Caki2 (cell line): ENCODE data around the gene TBPL1. TPM values are rescaled to one million over a fixed set of nuclear protein-coding genes. Genes with fewer than 3 reads are reported as not detected.

ENCODE experiments used
- DNase-seq: peaks from one replicate; pipeline ENCODE4 v3.0.0-alpha.2; 2015; ENCODE audit warnings: low read depth
- in situ Hi-C: cut with HindIII; loops from 2 replicates; pipeline ENCODE4 v1.10.0; 2016; ENCODE audit warnings: low sequenced_read_pairs, low pct_unique_long_range_greater_than_20kb, mixed read lengths
- total RNA-seq: library from RNA; depleted of rRNA; stranded (reverse); fragments of >200 nt; shearing (Covaris generic); gene quantifications from 2 replicates; pipeline ENCODE4 v1.2.3, GENCODE V29; 2014; ENCODE audit warnings: low replicate concordance

The TBPL1 gene
- total RNA-seq, 1 experiment from 2014 or later: 48.8 TPM

DNA sequence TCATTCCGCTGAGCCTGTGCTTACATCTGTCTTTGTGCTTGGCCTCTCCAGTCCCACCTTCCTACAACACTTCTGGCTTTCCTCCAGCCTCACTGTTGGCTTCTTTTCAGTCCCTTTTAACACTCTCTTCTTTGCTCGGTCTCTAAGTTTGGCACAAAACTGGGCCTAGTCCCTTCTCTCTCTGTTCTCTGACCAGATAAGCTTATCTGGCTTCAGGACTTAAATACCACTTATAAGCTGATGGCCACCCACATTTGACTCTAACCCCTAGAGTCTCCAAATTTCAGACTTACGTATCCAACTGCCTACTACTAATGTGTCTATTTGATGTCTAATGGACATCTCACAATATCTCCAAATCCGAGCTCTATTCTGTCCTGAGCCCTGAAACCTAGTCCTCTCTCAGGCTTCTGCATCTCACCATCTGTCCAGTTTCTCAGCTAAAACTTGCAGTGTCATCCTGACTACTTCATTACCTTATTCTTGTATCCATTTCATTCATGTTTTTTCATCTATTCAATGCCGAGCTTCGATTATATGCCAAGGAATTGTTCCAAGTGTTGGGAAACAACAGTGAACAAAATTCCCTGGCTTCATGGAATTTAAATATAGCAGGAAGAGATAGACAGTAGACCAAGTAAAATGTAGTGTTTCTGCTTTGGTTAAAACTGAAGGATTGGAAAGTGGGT is 40.1 kb downstream of the TBPL1 start:
- in situ Hi-C loops: no loop called here
- DNase-seq: peak; percentile 26

DNA sequence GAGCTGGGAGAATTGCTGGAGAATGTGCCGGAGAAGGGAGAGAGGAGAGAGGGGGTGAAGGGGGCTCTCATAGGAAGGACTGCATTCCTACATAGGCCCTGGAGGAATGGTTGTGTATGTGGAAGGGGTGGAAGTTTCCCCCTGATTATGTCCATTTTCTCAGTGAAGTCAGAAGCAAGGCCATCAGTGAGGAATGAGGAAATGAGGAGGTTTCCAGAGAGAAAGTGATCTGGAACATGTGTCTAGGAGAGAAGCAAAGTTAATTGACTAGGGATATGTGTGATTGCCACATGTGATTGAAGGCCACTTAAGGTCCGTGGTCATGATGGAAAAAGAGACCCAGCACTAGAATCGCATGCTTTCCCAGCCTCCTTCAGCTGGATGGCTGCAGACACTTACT is 42.3 kb downstream of the TBPL1 start:
- in situ Hi-C loops: no loop called here
- peak; percentile 41 for DNase-seq

DNA sequence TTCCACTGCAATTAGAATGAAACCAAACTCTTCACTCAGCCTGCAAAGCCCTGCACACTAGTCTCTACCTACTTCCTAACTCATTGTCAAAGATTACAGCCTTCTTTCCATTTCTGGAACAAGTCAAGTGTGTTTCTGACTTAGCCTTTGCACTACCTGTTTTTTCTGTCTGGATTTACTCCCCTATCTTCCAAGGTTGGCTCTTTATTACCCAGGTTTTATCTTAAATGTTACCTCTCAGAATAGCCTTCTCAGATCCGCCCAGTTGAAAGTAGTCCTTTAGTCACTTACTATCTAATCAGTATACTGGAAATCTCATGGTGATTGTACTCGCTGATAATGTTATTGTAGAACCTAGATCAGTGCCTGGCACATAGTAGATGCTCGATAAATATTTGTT is 42.7 kb downstream of the TBPL1 start:
- DNase-seq: no peak
- in situ Hi-C loops: no loop called here

DNA sequence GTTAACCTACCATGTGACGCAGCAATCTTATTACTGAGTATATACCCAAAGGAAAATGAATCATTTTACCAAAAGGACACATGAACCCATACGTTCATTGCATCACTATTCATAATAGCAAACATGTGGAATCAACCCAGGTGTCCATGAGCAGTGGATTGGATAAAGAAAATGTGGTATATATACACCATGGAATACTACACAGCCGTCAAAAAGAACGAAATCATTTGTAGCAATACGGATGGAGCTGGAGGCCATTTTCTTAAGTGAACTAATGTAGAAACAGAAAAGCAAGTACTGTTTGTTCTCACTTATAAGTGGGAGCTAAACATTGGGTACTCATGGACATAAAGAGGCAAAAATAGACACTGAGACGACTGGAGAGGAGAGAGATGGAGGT is 44.2 kb downstream of the TBPL1 start:
- in situ Hi-C loops: no loop called here
- DNase-seq: no peak

DNA sequence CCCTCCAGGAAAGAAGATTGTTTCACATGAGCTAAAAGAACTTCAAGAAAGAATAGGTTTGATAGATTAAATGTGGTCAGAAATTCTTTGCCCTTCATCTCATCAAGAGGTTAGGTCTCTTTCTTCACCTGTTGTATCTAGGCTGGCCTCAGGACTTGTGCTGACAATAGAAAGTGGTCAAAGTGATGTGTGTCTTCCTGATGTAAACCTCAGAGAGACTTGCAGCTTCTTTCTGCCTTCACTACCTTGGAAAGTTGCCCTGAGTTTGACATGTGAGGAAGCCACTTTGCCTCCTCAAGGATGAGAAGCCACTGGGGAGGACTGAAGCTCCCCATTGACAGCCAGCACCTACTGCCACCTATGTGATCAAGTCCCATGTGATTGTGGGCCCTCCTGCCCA is 46.3 kb downstream of the TBPL1 start:
- no peak for DNase-seq
- in situ Hi-C loops: no loop called here

DNA sequence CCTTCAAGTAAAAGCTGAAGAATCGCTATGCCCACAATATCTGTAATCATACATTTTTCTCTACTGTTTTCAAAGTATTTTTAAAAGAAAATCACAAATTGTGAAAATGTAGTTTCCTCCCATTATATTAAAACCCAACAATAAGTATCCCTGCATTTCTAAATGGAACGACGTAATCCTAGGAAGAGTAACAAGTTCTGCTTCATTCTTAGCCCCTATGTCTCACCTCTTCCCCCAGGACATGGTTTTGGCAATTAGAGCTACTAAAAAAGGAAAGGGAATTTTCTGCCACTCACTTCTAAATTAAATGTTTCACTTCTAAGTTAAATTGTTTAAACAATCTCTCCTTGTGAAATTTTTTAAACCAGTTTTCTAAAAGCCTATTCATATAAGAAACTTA is 47.4 kb downstream of the TBPL1 start:
- no peak for DNase-seq
- in situ Hi-C loops: no loop called here

DNA sequence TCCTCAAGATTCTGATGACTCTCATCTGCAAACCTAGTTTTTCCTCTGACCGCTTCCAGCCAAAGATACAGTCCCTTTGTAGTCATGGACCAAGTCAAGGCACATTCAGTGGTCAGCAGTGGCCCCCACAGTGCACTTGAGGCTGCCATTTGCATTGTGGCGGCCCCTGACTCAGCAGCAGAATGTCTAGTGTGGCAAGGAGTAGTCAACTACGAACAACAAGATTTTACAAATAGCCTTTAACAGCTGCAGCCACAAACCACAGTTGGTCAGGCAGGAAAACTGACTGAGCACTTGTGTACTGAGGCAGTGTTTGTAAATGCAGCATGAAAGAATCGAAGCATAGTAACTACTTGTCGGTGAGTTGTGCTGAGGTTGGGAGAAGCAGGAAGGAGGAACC is 49.8 kb downstream of the TBPL1 start:
- in situ Hi-C loops: no loop called here
- DNase-seq: no peak

DNA sequence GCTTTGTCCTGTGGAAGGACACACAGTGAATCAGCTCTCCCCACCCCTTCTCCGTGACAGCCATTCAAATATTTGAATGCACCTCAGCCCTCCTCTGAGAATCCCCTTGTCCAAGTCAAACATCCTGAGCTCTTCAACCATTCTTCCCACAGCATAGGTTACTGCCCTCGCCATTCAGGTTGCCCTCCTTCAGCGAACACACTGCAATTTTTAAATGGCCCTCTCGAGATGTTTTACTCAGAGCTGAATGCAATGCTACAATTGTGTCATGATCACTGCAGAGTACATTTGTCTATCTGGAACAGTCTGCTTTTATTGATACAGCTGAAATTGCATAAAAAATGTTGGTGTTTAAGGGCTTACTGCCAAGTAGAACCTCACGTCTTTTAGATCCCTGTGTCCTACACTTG is 50.5 kb downstream of the TBPL1 start:
- no peak for DNase-seq
- in situ Hi-C loops: no loop called here

DNA sequence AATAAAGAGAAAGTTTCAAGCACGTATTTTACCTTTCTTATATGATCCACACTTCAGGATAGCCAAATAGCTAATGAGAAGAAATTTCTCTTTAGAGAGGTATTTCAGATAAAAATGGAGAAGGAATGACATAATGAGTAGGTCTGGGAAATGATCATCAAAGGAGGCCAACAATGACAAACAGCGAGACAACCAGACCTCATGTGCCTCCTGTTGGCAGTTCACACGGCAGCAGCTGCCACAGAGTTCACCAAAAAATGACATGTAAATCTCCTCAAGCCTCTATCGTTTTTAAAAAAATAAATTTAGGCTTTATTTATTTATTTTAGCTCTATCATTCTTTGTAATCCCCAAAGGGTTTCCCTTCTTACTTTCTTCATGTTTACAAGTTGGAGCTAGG is 51.7 kb downstream of the TBPL1 start:
- no peak for DNase-seq
- in situ Hi-C loops: no loop called here

DNA sequence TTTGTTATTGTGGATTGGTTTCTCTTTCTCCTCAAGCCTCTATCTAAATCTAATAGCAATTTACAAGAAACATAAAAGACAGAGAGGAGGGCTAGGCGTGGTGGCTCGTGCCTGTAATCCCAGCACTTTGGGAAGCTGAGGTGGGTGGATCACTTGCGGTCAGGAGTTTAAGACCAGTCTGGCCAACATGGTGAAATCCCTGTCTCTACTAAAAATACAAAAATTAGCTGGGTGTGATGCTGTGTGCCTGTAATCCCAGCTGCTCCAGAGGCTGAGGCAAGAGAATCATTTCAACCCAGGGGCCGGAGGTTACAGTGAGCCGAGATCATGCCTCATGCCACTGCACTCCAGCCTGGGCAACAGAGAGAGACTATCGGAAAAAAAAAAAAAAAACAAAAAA is 52.8 kb downstream of the TBPL1 start:
- in situ Hi-C loops: no loop called here
- no peak for DNase-seq

DNA sequence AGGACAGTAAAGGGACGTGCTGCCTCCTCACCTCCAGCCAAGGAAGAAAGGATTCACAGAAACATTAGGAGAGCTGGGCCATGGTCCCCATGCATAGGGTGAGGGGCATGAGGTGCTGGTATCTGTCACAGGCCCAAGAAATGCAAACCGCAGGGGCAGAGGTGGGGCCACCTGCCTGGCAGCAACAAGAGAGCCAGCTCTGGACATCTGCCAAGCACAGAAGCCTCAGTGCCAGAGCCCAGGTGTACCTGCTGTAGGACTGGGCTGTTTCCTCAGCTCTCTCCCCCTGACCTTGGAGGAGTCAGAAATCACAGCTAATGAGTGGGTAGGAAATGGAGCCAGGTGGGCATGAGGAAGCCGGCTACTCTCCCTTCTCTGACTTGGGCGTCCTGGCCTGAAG is 54.1 kb downstream of the TBPL1 start:
- in situ Hi-C loops: no loop called here
- no peak for DNase-seq

DNA sequence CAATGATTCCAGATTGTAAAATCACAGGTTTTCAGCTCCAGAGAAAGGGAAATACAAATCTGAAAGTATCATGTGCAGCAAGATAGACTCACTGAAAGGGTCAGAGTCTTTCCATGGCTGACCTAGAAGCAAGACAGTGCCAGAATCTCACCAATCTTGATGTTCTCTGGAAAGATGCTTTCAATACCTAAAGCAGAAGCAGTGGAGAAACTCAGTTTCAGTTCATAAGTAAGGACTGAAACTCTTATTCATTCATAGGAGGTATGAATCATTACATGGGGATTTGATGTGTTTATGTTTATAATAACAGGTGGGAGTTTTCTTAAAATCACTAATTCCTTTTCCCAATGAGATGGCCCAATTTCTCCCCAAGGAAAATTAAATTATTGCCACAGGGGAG is 56.9 kb downstream of the TBPL1 start:
- no peak for DNase-seq
- in situ Hi-C loops: no loop called here

DNA sequence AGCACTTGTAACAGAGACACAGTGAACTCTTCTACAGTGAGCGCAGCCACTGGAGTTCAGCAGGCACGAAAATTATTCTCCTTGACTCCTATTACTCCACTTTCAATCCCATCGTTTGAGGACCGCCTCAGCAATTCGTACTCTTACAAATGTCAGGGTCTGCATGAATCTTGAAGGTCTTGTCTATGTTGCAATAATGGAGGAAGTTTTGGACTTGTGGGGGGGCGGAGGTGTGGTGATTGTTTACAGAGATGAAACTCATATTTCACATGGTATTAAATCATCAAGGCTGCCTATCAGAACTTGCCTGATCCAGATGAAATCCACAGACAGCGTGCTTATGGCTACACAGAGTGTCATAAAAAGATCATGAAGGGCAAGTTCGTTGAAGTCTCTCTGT is 57.4 kb downstream of the TBPL1 start:
- DNase-seq: no peak
- in situ Hi-C loops: no loop called here

DNA sequence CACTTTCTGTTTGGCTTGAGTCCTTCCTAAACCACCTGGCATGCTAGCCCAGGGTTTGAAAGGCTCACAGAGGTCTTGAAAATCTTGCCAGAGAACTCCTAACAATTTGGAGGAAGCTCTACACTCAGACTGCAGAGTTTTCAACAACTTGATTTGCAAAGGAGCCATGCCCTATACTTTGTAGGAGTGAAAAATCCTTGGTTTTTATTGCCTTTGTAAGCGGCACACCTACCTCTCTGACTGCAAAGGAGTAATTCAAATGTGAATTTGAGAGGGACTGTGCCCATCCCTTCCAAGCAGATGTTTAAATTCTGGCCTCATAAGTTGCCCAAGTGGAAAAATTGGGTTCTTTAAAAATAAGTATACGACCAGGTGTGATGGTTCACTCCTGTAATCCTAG is 58.0 kb downstream of the TBPL1 start:
- no peak for DNase-seq
- in situ Hi-C loops: no loop called here

DNA sequence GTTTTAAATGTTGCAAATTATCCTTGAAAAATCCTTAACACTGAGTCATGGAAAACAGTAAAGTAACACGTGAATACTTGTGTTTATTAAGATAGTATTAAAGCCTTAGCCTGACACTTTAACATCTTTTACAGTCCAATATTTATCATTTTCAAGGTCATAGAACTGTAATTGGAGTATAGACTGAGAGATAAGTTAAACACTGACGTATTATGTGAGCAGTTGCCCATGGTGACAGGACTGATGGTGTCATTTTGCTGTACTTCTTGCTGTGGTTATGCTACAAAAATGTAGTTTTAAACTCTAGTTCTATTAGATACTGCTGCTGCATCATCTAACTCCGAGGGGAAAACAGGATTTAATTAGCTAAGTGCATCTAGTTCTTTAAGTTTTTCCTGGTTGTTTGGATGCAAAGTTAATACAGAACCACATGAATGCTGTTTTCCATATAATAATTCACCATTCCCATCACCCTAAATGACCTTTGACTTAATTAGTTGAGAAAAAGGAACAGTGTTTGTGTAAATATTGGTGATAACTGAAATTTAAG is 61.6 kb downstream of the TBPL1 start:
- in situ Hi-C loops: no loop called here
- DNase-seq: no peak

DNA sequence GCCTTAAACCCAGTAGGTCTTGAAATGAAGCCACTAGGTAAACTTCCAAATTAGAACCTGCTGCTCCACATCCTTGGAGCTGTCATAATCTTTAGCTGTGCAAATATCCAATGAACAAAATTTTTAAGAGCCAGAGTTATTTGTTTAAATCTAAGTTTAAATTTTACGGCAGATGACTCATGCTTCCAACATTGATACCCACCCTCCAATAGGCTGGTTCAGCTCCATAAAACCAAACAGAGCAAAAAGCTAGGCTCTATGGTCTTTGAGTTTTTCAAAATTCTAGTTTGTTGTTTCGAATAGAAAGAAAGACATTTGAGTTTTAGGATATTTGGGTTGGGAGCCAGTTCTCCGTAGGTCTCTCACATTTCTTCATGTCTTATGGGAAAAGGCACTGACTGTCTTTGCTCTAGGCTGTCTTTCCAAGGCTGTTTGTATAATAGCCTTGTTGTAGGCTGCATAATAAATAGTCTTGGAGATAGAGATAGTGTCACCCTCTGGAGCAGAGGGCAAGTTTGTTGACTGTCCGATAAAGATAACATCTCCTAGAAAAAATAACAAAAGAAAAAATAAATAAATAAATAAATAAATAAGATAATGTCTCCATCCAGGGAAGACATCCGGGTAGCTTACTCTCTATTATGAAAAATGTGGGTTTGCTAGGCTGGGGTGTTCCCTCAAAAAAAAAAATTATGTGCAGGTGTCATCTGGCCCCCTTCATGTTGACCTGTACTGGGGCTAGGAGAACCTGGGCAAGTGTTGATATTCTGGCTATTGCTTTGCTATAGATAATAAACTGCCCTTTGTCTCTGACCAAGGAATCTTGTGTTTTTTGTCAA is 62.9 kb downstream of the TBPL1 start:
- no peak for DNase-seq
- in situ Hi-C loops: no loop called here

DNA sequence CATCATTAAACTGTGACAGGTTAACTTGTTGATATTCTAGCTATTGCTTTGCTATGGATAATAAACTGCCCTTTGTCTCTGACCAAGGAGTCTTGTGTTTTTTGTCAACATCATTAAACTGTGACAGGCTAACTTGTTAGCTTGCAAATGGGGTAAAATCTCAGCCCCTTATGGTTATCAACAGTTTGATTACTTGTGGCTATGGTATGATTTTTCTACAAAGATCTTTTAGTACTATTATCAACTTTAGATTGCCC is 63.5 kb downstream of the TBPL1 start:
- no peak for DNase-seq
- in situ Hi-C loops: no loop called here

DNA sequence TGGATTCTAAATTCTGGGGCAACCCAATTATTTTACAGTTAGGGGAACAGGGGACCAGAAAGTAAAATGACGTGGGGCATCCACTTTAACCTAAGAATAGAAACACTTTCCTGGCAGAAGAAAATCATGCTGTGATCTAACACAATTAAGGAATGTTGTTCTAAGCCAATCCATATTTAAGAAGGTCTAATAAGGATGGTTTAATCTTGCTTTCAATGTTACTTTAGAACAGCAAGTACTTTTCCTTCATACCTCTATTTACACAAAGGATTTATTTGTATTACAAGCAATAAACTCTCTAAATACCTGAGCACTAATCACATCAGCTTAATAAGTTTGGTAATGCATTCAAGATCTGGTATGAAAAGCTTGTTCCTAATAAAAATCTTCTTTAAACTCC is 67.0 kb downstream of the TBPL1 start:
- in situ Hi-C loops: no loop called here
- DNase-seq: no peak

DNA sequence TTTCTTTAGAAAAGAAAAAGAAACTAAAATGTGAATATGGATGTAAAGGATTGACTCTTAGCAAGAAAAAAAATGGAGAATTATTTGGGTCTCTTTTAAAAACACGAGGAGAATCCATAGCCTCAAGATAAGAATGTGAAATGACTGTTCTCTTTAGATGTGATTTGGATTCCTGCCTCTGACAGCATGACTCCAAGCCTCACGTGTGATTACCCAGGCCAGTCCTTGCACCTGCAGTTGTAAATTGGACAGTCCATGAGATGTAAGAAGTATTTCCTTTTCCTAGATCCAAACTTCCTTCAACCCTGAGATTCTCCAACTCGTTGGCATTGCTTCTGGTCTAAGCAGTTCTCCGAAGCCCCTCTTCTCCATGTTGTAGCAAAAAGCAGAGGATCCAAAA is 67.5 kb downstream of the TBPL1 start:
- no peak for DNase-seq
- in situ Hi-C loops: no loop called here

DNA sequence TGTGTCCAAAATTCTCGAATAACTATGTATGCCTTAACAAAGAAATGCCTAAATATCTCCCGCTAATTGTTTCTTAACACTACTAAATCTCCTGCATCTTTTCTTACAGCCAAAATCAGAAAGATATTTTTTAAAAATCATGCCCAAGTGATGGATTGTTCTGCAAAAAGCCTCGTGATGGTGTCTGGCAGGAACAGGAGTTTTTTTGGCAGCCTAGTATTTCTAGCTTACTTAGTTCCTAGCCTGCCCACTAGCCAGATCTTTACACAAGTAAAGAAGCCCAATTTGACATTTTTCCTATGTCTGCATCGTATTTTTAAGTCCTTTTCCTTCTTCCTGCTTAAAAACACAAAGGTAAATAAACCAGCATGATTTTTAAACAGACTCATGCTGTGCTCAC is 67.9 kb downstream of the TBPL1 start:
- in situ Hi-C loops: no loop called here
- no peak for DNase-seq
